Myocyte (in vitro differentiated cells): ENCODE measurements around the gene CDH22. TPM values are rescaled to one million over a fixed set of nuclear protein-coding genes. Genes with fewer than 3 reads are reported as not detected.
A peak's percentile ranks its signal among the peaks of the same experiment; 100 is the strongest.

ENCODE experiments used
- DNase-seq: peaks from one replicate; pipeline ENCODE4 v3.0.0-alpha.2; 2012; ENCODE audit warnings: low read depth
- total RNA-seq: library from RNA; depleted of rRNA; stranded (reverse); fragments of >200 nt; gene quantifications from 2 replicates; pipeline ENCODE4 v1.2.3, GENCODE V29; 2014

CDH22 gene
- total RNA-seq, 1 donor from 2014 or later = not detected

DNA sequence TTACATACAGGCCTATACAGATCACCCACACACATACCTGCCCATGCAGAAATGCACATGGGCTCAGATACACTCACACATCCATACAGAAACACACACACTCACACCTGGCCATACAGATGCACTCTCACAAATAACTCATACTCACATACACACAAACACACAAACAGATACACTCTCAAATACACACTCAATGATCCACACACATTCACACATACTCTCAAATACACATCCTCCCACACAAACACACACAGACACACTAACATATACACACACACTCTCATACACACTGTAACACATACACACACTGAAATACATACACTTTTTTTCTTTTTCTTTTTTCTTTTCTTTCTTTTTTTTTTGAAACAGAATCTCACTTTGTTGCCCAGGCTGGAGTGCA is 90.7 kb downstream of the CDH22 start:
- no peak for DNase-seq

DNA sequence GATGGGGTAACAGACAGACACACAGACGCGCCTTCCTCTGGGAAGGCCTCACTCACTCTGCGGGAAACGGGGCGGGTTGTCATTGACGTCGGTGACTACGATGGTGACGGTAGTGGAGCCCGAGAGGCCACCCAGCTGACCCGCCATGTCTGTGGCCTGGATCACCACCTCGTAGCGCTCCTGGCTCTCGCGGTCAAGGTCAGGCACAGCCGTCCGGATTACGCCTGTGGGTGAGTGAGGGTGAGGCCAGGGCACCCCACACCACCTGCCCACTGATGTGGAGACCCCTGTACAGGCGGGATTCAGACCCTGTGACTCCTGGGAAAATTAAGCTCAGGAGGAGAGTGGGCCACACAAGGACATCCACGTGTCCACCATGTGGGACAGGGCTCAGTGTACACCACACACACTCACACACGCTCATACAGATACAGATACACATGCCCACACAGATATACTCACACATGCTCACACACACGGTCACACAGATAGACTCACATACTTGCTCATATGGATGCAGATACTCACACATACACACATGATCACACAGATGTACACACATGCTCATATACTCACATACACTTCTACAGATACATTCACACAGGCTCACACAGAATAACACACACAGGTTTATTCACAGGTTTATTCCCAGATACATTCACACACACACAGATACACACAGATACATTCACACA is 91.4 kb downstream of the CDH22 start:
- DNase-seq = no peak

DNA sequence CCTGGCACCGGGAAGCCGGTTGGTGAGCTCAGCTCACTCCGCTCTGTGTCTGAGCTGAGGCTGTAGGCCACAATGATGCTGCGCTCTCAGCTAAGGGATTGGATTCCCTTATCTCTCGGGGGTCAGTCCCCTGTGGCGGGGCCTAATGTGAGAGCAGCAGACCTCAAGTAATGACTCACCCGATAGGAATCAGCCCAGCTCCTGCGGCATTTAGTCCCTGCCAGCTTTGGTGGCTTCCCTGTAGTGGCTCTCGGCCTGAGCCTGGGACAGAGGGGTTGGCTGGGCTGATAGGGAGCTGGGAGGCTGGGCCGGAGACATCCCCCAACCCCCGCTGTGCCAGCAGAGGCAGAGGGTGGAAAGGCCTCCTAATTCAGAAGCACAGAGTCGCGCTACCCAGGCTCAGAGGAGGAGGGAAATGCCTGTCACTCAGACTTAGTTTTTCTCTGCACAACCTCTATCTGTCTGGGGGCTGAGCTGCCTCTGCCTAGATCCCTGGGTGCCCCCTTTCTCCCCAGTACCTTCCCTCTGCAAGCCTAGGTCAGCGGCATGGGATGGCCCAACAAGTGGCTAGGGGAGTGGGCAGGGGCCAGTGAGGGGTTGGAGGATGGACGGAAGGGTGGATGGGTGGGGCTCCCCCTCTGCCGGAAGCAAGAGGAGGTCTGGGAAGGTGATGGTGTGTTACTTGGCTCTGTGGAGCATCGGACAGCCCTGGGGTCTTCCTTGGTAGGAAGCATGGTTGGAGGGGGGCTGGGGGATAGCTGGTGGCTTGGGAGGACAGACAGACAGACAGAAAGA is 92.2 kb downstream of the CDH22 start:
- DNase-seq = peak; percentile 84

DNA sequence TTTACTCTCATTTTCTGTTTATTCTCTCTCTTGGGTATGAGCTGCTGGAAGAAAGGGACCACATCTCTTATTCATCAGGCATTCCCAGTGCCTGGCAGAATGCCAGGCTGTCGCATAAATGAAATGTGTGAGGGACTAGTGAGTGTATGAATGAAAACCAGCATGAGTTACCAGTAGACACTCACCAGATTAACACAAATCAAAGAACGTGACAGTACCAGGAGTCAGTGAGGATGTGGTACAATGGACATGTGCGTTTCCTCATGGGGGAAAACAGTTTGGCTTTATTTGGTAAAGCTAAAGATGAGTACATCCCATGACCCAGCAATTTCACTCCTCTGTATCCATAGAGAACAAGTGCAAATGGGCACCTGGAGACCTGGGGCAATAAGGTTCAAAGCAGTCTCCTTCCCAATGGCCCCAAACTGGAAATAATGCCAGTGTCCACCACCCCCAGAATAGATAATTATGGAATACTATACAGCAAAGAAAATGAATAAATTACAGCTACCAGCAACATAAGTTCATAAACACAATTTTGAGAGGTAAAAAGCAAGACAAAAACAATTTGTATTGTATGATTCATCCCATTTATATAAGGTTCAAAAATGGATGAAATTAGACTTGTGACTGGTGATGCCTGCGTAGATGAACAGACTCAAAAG is 93.3 kb downstream of the CDH22 start:
- no peak for DNase-seq

DNA sequence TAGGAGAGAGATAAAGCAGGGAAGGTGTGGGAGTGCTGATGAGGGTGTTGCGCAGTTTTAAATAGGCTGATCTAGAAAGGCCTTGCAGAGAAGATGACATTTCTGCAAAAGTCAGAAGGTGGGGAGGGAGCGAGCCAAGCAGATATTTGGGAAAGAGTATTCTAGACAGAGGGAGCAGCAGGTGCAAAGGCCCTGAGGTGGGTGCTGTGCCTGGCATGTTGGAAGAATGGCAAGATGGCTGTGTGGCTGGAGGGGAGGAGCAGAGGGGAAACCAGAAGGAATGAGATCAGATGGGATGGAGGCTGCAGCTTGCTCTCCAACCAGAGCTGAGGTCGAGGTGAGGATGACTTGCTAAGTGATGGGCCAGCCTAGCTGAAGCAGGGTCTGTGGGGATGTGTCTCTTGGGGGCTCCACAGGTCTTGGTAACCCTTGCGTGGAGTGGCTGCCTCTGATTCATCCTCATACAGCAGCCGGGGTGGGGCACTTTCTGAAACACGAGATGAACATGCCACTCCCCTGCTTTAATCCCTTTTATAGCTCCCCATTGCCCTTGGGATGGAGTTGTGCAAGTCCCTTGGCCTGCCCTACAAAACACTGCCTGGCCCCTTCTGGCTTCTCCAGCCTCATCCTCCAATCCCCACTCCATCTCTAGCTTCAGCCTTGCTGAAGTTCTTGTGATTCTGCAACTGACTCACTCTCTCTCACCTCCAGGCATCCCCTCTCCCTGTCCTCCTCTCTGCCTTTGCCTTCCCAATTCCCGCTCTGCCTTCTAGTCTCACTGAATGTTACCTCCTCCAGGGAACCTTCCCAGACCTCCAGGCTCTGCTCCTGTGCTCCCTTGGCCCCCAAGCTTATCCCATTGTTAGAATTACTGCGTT is 94.1 kb downstream of the CDH22 start:
- peak; percentile 26 for DNase-seq

GRCh38 chr20:46212876-46213275 is 95.4 kb downstream of the CDH22 start:
- DNase-seq = no peak

DNA sequence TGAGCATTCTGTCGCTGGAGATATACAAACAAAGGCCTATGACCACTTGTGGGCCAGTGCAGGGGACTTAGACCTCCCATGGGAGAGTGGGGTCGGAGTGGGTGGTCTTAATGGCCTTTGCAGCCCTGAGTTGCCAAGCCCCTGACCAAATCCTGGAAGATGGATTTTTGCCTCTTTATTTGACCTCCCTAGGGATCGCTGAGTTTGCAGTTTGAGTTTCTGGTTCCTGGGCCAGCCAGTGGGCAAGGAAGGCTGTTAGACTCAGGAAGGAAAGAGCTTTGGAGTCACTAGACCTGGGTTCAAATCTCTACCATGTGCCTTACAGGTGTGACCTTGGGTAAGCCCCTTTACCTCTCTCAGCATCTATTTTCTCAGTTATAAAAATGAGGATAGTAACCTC is 96.0 kb downstream of the CDH22 start:
- no peak for DNase-seq

GRCh38 chr20:46211331-46211722 is 97.0 kb downstream of the CDH22 start:
- no peak for DNase-seq

DNA sequence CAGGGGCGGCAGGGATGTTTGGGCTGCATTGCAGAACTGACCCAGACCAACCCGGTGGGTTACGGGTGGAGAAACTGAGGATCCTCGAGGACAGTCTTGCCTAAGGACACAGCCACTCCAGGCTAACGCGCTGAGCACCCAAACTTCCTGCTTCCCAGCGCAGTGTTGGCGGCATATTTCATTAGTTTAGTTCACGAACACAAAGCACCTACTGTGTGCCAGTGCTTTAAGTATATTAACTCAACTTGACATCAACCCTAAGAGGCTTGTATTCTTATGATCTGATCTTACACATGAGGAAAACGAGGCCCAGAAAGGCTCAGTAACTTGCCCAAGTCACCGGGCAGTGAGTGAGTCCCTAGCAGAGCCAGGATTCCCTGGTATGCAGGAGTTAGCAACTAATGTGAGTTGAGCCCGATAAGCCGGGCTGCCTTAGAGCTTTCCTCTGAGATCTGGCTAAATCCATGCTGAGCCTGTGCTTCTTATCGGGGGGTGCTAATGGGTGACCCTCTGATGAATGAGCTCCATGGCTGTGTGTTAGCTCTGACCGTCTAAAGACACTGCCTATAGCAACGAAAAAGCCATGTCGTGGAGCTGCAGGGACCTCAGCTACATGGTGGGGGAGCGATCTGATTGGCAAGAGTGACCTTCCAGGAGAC is 97.5 kb downstream of the CDH22 start:
- no peak for DNase-seq

DNA sequence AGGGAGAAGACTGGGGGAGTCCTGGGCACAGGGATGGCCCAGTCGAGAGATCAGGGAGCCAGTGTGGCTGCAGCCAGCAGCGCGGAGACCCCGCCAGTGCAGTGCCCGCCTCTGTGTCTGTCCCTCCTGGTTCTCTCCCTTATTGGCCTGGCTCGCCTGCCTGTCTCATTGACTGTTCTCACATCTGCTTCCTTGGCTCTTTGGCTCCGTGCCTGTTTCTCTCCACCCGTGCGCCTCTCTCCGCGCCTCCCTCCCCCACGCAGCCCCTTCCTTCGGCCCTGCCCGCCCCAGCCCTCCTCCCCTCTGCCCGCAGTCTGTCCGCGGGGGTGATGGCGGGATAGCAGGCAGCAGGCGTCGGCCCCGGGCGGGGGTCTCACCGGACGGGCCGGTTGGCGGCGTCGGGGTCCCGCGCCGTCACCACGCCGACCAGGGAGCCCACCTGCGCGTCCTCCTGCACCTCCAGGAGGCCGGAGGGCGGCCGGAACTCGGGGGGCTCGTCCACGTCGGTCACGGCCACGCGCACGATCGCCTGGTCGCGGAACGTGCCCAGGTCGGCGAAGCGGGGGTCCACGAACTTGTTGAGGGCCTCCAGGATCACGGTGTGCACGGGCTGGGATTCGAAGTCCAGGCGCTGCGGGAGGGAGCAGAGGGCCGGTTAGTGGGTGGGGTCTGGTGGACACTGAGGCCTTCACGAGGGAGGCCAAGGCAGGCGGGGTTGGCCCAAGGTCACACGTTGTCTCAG is 98.2 kb downstream of the CDH22 start:
- DNase-seq = no peak

DNA sequence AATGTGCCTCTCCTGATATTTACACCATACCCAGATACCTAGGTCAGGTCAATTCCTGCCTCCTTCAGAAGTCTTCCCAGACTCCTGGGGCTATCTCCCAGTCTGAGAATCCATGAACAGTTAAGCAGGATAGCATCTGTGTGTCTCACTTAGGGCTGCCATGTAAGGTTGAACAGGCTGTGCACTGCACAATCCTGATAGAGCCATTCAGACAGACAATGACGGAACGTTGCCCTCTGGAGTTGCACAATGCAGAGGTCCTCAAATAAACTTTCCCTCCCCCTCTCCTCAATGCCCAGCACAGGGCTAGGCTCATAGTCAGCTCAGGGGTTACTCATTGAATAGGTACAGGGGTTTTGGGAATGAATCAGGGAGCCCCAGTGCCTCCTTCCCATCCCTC is 100.5 kb downstream of the CDH22 start:
- no peak for DNase-seq

GRCh38 chr20:46206992-46207549 is 101.2 kb downstream of the CDH22 start:
- no peak for DNase-seq

DNA sequence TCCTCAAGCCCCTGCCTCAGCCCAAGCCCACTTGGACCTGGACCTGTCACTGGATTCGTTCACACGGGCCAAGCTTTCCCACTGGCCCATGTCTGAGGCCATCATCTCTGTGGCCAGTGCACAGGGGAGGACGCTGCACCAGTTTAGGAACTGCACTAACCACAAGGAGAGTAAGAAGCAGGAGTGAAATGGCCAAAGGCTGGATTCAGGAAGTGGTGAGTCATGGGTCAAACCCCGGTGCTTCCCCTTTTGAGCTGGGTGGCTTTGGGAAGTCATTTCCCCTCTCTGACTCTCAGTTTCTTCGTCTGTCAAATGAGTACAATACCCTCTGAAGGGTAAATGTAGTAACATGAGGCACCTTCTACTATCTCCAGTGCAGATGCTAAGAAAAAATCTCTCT is 102.3 kb downstream of the CDH22 start:
- peak; percentile 23 for DNase-seq

GRCh38 chr20:46205349-46205748 is 102.9 kb downstream of the CDH22 start:
- DNase-seq = no peak

GRCh38 chr20:46204594-46205186 is 103.6 kb downstream of the CDH22 start:
- no peak for DNase-seq

GRCh38 chr20:46203510-46203837 is 104.8 kb downstream of the CDH22 start:
- DNase-seq = no peak

GRCh38 chr20:46202766-46203509 is 105.4 kb downstream of the CDH22 start:
- DNase-seq = no peak
